Activated gamma-delta T cell (primary cell): Measurements from ENCODE around the gene ADCY5.

Experiments used
- DNase-seq: peaks from one replicate; lab custom pipeline; 2025; lab: John Stamatoyannopoulos, UW

ADCY5 gene

GRCh38 chr3:123326531-123326930 lies 122.4 kb downstream of the ADCY5 start:
- no peak for DNase-seq

- no peak for DNase-seq
Observed at GRCh38 chr3:123325766-123326256, 123.1 kb downstream of the ADCY5 start.

GRCh38 chr3:123324880-123325765 lies 123.8 kb downstream of the ADCY5 start:
- DNase-seq, result no peak

- DNase-seq, result no peak
Observed at GRCh38 chr3:123323781-123324180, 125.1 kb downstream of the ADCY5 start.

- DNase-seq, result no peak
Observed at GRCh38 chr3:123322866-123323265, 126.0 kb downstream of the ADCY5 start.

- DNase-seq, result no peak
Observed at GRCh38 chr3:123321806-123322205, 127.1 kb downstream of the ADCY5 start.

GRCh38 chr3:123320221-123320620 lies 128.7 kb downstream of the ADCY5 start:
- no peak for DNase-seq

GRCh38 chr3:123319760-123320159 lies 129.1 kb downstream of the ADCY5 start:
- no peak for DNase-seq

- no peak for DNase-seq
Observed at GRCh38 chr3:123318374-123318773, 130.5 kb downstream of the ADCY5 start.

GRCh38 chr3:123317716-123318115 lies 131.2 kb downstream of the ADCY5 start:
- DNase-seq, result no peak

GRCh38 chr3:123315271-123315595 lies 133.7 kb downstream of the ADCY5 start:
- no peak for DNase-seq

GRCh38 chr3:123314359-123315270 lies 134.3 kb downstream of the ADCY5 start:
- DNase-seq, result no peak

GRCh38 chr3:123313889-123314288 lies 135.0 kb downstream of the ADCY5 start:
- DNase-seq, result no peak

- no peak for DNase-seq
Observed at GRCh38 chr3:123312331-123313265, 136.3 kb downstream of the ADCY5 start.

GRCh38 chr3:123311201-123311600 lies 137.7 kb downstream of the ADCY5 start:
- no peak for DNase-seq

GRCh38 chr3:123310741-123311140 lies 138.1 kb downstream of the ADCY5 start:
- no peak for DNase-seq

GRCh38 chr3:123310186-123310585 lies 138.7 kb downstream of the ADCY5 start:
- no peak for DNase-seq

GRCh38 chr3:123307064-123307463 lies 141.8 kb downstream of the ADCY5 start:
- DNase-seq, result no peak

GRCh38 chr3:123305192-123305591 lies 143.7 kb downstream of the ADCY5 start:
- DNase-seq, result no peak

GRCh38 chr3:123303976-123304560 lies 144.8 kb downstream of the ADCY5 start:
- DNase-seq, result no peak

- DNase-seq, result no peak
Observed at GRCh38 chr3:123302961-123303360, 145.9 kb downstream of the ADCY5 start.
